ENCODE measurements around the gene DSE. TPM values are rescaled to one million over a fixed set of nuclear protein-coding genes. Genes with fewer than 3 reads are reported as not detected.
"Not testable (repeated sequence)": the region's sequence is repeated elsewhere in the genome, so short reads cannot be mapped to it uniquely, and the experiment has no call there.

DSE gene
- polyA plus RNA-seq, 1 donor from 2014 or later, result 15.0 TPM

- Histone ChIP-seq H3K4me2 (ENCODE audit: low read length) (no peak overlapping the region), H2AFZ (ENCODE audit: low read depth, low read length) (no peak overlapping the region), H3F3A (ENCODE audit: insufficient read depth, low read length, poor library complexity, severe bottlenecking) (no peaks in the 10 kb centered on the region), H3K4me3 (ENCODE audit: low read length) (no peak overlapping the region), H3K27ac (ENCODE audit: low read length) (no peak overlapping the region), H3K9ac (ENCODE audit: low read length) (no peak overlapping the region), H3K9me3 (ENCODE audit: low read length) (no peaks in the 10 kb centered on the region), H3K36me3 (ENCODE audit: insufficient read depth, low read length) (no peaks in the 10 kb centered on the region), H3K9me2 (ENCODE audit: insufficient read depth, low read length) (no peaks in the 10 kb centered on the region), H4K20me1 (ENCODE audit: insufficient read depth) (no peaks in the 10 kb centered on the region), H3K79me2 (replicated peaks; ENCODE audit: insufficient read depth, low read length) (no peaks in the 10 kb centered on the region), H3K27me3 (ENCODE audit: insufficient read depth, low read depth, low read length) (no peaks in the 10 kb centered on the region)
- no peak for TF ChIP-seq EZH2 (IDR thresholded peaks at IDR 0.05; ENCODE audit: borderline replicate concordance, insufficient read depth, low read length, poor library complexity, severe bottlenecking)
- TF ChIP-seq CTCF (IDR thresholded peaks at IDR 0.05; ENCODE audit: poor library complexity, severe bottlenecking), result no peak
- TF ChIP-seq SMC3 (conservative IDR thresholded peaks at IDR 0.05; ENCODE audit: poor library complexity), result no peak
Measured at GRCh38 chr6:116335612-116336215, 35.0 kb upstream of the DSE start.

GRCh38 chr6:116338943-116339342, 31.8 kb upstream of the DSE start:
- H3K79me2 ChIP-seq (replicated peaks; ENCODE audit: insufficient read depth, low read length), result no peaks in the 10 kb centered on the region
- TF ChIP-seq EZH2 (IDR thresholded peaks at IDR 0.05; ENCODE audit: borderline replicate concordance, insufficient read depth, low read length, poor library complexity, severe bottlenecking) (no peak), REST (IDR thresholded peaks at IDR 0.05; ENCODE audit: borderline replicate concordance) (no peak), TAF1 (IDR thresholded peaks at IDR 0.05; ENCODE audit: low read depth) (no peak), POLR2AphosphoS5 (IDR thresholded peaks at IDR 0.05) (no peak), MXI1 (conservative IDR thresholded peaks at IDR 0.05; ENCODE audit: poor library complexity, severe bottlenecking) (no peak), SMC3 (conservative IDR thresholded peaks at IDR 0.05; ENCODE audit: poor library complexity) (no peak), CTCF (IDR thresholded peaks at IDR 0.05; ENCODE audit: poor library complexity, severe bottlenecking) (no peak), RAD21 (conservative IDR thresholded peaks at IDR 0.05) (no peak), EP300 (conservative IDR thresholded peaks at IDR 0.05; ENCODE audit: poor library complexity, severe bottlenecking) (no peak)
- H4K20me1 ChIP-seq (ENCODE audit: insufficient read depth), result no peaks in the 10 kb centered on the region
- H3K27me3 ChIP-seq (ENCODE audit: insufficient read depth, low read depth, low read length), result no peaks in the 10 kb centered on the region
- no peak overlapping the region for H3K9ac ChIP-seq (ENCODE audit: low read length)
- no peak overlapping the region for H3K27ac ChIP-seq (ENCODE audit: low read length)
- H2AFZ ChIP-seq (ENCODE audit: low read depth, low read length), result no peak overlapping the region
- H3K4me2 ChIP-seq (ENCODE audit: low read length), result no peak overlapping the region
- H3K9me3 ChIP-seq (ENCODE audit: low read length), result no peaks in the 10 kb centered on the region
- H3K4me3 ChIP-seq (ENCODE audit: low read length), result no peak overlapping the region
- no peaks in the 10 kb centered on the region for H3F3A ChIP-seq (ENCODE audit: insufficient read depth, low read length, poor library complexity, severe bottlenecking)
- no peaks in the 10 kb centered on the region for H3K9me2 ChIP-seq (ENCODE audit: insufficient read depth, low read length)
- no peaks in the 10 kb centered on the region for H3K36me3 ChIP-seq (ENCODE audit: insufficient read depth, low read length)

- not testable (repeated sequence) for H3K36me3 ChIP-seq (ENCODE audit: insufficient read depth, low read length)
Measured at GRCh38 chr6:116340625-116341024, 30.1 kb upstream of the DSE start.

More at GRCh38 chr6:116340625-116341024, 30.1 kb upstream of the DSE start:
- not testable (repeated sequence) for H3K4me3 ChIP-seq (ENCODE audit: low read length); H3K9me3 ChIP-seq (ENCODE audit: low read length); H2AFZ ChIP-seq (ENCODE audit: low read depth, low read length); H3K9ac ChIP-seq (ENCODE audit: low read length); H4K20me1 ChIP-seq (ENCODE audit: insufficient read depth); H3K79me2 ChIP-seq (replicated peaks; ENCODE audit: insufficient read depth, low read length); H3K27ac ChIP-seq (ENCODE audit: low read length); H3K9me2 ChIP-seq (ENCODE audit: insufficient read depth, low read length); H3K4me2 ChIP-seq (ENCODE audit: low read length); H3F3A ChIP-seq (ENCODE audit: insufficient read depth, low read length, poor library complexity, severe bottlenecking); H3K27me3 ChIP-seq (ENCODE audit: insufficient read depth, low read depth, low read length)

Data from neural cell (in vitro differentiated cells).